Smooth muscle cell (in vitro differentiated cells): ENCODE data around the gene FAM20C. TPM values are rescaled to one million over a fixed set of nuclear protein-coding genes. Genes with fewer than 3 reads are reported as not detected.

Source experiments
- DNase-seq: peaks from one replicate; lab custom pipeline; 2025; ENCODE audit not compliant: unreplicated experiment; lab: John Stamatoyannopoulos, UW
- H2AFZ ChIP-seq: fragments of 200-600 bp; sonication (generic); 2 replicates; pipeline ENCODE4 v1.6.0; 2016; ENCODE audit warnings: antibody characterized with exemption, low read depth, mild to moderate bottlenecking
- H3F3A ChIP-seq: fragments of 200-600 bp; sonication (generic); 2 replicates; pipeline ENCODE4 v1.6.0; 2017; ENCODE audit warnings: antibody characterized with exemption, low read depth
- H3K27ac ChIP-seq: fragments of 200-600 bp; sonication (generic); 2 replicates; pipeline ENCODE4 v1.5.1; 2016; ENCODE audit warnings: low read depth, mild to moderate bottlenecking
- H3K27me3 ChIP-seq: fragments of 200-600 bp; sonication (generic); 2 replicates; pipeline ENCODE4 v1.6.1; 2016; ENCODE audit warnings: low read depth, mild to moderate bottlenecking
- H3K36me3 ChIP-seq: fragments of 200-600 bp; sonication (generic); 2 replicates; pipeline ENCODE4 v1.5.1; 2016; ENCODE audit warnings: low read depth
- H3K4me1 ChIP-seq: fragments of 200-600 bp; sonication (generic); 2 replicates; pipeline ENCODE4 v1.5.1; 2016; ENCODE audit warnings: low read depth
- H3K4me2 ChIP-seq: fragments of 200-600 bp; sonication (generic); 2 replicates; pipeline ENCODE4 v1.6.0; 2016; ENCODE audit warnings: mild to moderate bottlenecking
- H3K4me3 ChIP-seq: fragments of 200-600 bp; sonication (generic); 2 replicates; pipeline ENCODE4 v1.5.1; 2016; ENCODE audit warnings: mild to moderate bottlenecking
- H3K79me2 ChIP-seq: fragments of 200-600 bp; sonication (generic); 2 replicates; pipeline ENCODE4 v1.6.0; 2016; ENCODE audit warnings: low read depth, mild to moderate bottlenecking
- H3K9ac ChIP-seq: fragments of 200-600 bp; sonication (generic); 2 replicates; pipeline ENCODE4 v1.6.0; 2016; ENCODE audit warnings: low read depth
- H3K9me3 ChIP-seq: fragments of 200-600 bp; sonication (generic); replicated peaks from 2 replicates; pipeline ENCODE4 v1.5.1; 2016; ENCODE audit warnings: low read depth
- H4K20me1 ChIP-seq: fragments of 200-600 bp; sonication (generic); 2 replicates; pipeline ENCODE4 v1.6.0; 2016; ENCODE audit warnings: low read depth
- WGBS: methylation state at CpG from one replicate; pipeline ENCODE4 v1.1.7; 2016; ENCODE audit warnings: low lambda C conversion rate; 5-methylcytosine and 5-hydroxymethylcytosine counted together
- polyA plus RNA-seq: library from polyadenylated mRNA; unstranded; fragments of >200 nt; fragmentation: Nextera tagmentation; extraction: Ambion mirVana; gene quantifications from 2 replicates; pipeline ENCODE4 v1.2.1, GENCODE V29; 2016
- total RNA-seq: library from RNA; depleted of rRNA; stranded (reverse); fragments of >200 nt; gene quantifications from 2 replicates; pipeline ENCODE4 v1.2.3, GENCODE V29; 2014
- TF ChIP-seq, protein P1 (sequence below): fragments of 200-600 bp; sonication (generic); IDR thresholded peaks from 2 replicates; pipeline ENCODE4 v1.5.1; 2017; ENCODE audit warnings: borderline replicate concordance, mild to moderate bottlenecking, antibody characterized with exemption; ENCODE audit not compliant: insufficient read depth, poor library complexity, severe bottlenecking

Gene FAM20C
- total and polyA plus RNA-seq, 2 experiments from 2014 or later, result 5.6 to 6.2 TPM

DNA sequence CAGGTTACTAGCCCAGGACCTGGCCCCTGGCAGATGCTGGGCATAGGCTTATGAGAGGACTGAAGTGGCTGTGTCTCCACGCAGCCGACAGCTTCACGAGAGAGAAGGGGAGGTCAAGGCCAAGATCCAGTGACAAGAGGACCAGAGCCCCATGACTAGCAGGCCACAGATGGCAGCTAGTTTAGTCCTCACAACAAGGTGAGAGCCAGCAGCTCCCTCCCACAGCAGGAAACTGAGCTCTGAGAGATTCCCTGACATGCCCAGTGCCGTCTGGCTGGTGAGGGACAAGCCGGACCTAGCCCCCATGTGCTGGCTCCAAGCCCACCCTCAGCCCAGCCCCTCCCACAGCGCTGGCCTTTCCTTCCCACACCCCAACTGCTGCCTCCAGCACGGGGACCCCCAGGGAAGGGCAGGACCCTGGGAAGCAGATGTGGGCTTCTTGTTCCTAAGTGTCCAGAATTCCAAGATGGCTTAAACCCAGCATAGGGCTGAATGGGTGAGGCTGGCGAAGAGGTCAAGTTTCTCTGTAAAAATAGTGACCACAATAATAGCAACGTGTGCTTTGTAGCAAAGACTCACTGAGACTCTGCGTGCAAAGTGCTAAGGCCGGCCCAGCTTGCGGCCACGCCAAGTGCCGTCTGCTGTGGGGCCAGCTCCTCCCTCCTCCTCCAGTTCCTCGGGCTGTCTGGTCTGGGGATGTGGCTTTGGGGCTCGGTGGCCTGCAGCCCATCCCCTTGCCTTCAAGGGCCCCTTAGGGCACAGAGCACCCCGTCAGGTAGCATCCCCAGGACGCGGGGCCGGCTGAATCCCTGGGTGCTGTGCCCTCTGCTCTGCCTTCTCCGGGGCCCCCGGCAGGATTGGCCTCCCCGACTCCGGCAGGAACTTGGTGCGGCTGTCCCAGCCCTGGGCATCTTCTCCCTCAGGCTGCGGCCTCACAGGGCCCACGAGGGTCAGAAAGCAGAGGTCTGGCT is 7.8 kb upstream of the FAM20C start:
- DNase-seq, result no peak
- TF ChIP-seq, protein P1, sequence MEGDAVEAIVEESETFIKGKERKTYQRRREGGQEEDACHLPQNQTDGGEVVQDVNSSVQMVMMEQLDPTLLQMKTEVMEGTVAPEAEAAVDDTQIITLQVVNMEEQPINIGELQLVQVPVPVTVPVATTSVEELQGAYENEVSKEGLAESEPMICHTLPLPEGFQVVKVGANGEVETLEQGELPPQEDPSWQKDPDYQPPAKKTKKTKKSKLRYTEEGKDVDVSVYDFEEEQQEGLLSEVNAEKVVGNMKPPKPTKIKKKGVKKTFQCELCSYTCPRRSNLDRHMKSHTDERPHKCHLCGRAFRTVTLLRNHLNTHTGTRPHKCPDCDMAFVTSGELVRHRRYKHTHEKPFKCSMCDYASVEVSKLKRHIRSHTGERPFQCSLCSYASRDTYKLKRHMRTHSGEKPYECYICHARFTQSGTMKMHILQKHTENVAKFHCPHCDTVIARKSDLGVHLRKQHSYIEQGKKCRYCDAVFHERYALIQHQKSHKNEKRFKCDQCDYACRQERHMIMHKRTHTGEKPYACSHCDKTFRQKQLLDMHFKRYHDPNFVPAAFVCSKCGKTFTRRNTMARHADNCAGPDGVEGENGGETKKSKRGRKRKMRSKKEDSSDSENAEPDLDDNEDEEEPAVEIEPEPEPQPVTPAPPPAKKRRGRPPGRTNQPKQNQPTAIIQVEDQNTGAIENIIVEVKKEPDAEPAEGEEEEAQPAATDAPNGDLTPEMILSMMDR, result no peak
- no peaks in the 10 kb centered on the region for H3F3A ChIP-seq
- no peaks in the 10 kb centered on the region for H4K20me1 ChIP-seq
- WGBS, result 92% methylated on average over 27 of the region's 27 CpGs
- no peak overlapping the region for H3K27ac ChIP-seq
- no peaks in the 10 kb centered on the region for H3K4me1 ChIP-seq
- no peak overlapping the region for H3K4me2 ChIP-seq
- H3K9ac ChIP-seq, result no peak overlapping the region
- no peaks in the 10 kb centered on the region for H3K9me3 ChIP-seq
- no peaks in the 10 kb centered on the region for H3K79me2 ChIP-seq
- no peak overlapping the region for H3K4me3 ChIP-seq
- H2AFZ ChIP-seq, result no peak overlapping the region
- H3K36me3 ChIP-seq, result no peaks in the 10 kb centered on the region
- H3K27me3 ChIP-seq, result no peaks in the 10 kb centered on the region

DNA sequence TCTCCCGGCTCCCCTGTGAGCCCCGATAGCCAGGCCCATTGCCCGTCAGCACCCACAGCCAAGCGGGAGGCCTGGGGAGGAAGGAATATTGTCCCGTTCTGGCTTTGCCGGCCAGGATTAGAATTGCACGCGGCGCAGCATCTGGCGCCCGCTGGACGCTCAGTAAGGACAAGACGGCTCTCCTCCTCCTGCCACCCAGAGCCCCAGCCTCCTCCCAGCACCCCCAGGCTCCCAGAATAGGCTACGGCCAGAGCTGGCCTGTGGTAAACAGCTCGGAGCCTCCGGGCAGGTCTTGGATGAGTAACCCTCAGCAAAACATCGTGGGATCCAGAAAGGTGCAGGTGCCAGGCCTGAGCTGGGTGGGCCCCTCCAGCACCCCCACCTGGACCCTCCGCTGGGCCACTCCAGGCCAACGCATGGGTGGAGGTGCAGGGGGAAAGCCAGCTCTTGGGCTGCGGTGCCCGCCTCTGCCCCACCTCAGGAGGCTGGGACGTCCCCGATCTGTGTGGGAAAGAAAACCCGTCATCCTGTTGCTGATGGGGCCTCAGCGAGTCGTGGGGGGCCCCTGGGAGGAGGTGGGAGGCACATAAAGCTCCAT is 5.8 kb upstream of the FAM20C start:
- Histone ChIP-seq H3K27ac (no peak overlapping the region), H2AFZ (no peak overlapping the region), H3K4me2 (no peak overlapping the region), H3K27me3 (no peaks in the 10 kb centered on the region), H3K9me3 (no peaks in the 10 kb centered on the region), H3K4me1 (no peaks in the 10 kb centered on the region), H3K9ac (no peak overlapping the region), H3K4me3 (no peak overlapping the region), H4K20me1 (no peaks in the 10 kb centered on the region), H3K36me3 (no peaks in the 10 kb centered on the region), H3F3A (no peaks in the 10 kb centered on the region), H3K79me2 (no peaks in the 10 kb centered on the region)
- TF ChIP-seq, protein P1, result no peak
- DNase-seq, result no peak
- WGBS, result 90% methylated on average over 25 of the region's 26 CpGs

DNA sequence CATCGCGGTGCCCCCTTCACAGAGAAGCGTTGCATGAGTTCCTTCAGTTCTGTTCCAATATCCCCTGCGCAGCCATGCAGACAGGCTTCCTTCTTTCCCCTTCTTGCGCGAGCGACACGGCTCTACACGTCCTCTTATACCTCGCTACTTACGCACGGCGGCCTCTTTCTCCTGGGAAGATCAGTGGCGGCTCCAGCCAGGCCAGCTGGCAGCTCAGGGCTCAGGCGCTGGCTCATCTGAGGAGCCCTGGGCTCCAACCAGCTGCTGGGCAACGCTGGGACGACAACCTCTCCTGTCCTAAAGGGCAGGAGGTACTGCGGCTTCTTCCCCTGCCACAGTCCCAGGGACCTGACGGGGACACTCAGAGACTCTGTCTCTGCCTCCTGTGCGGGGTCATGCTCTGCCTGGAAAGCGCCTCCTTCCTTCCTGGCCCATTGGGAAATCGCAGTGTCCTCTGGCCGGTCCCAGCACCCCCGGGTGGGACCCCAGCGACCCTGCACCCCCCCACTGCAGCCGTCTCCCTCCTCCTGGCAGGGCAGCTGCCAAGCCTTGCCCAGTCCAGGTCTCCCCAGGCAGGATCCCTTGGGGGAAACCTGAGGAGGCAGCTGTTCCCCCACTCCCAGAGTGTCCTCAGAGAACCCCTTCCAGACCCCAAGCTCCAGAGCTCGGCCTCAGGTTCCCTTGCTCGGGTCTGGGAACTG is 5.0 kb upstream of the FAM20C start:
- Histone ChIP-seq H3K27me3 (no peaks in the 10 kb centered on the region), H2AFZ (no peak overlapping the region), H3K79me2 (no peaks in the 10 kb centered on the region), H3K4me1 (no peaks in the 10 kb centered on the region), H3K36me3 (no peaks in the 10 kb centered on the region), H3K4me2 (no peak overlapping the region), H4K20me1 (no peaks in the 10 kb centered on the region), H3K27ac (no peak overlapping the region), H3K9ac (no peak overlapping the region), H3K4me3 (no peak overlapping the region), H3K9me3 (no peaks in the 10 kb centered on the region), H3F3A (no peaks in the 10 kb centered on the region)
- WGBS, result 93% methylated on average over 26 of the region's 28 CpGs
- no peak for DNase-seq
- TF ChIP-seq, protein P1, result no peak
